Suprapubic skin (tissue), 4 donors: ENCODE results near the gene SSTR4. TPM values are rescaled to one million over a fixed set of nuclear protein-coding genes. Genes with fewer than 3 reads are reported as not detected.

ENCODE experiments used
- DNase-seq, 2 donors: peaks; one replicate each; pipeline ENCODE4 v3.0.0-alpha.2; 2019; ENCODE audit warnings: low spot score in 2 of 2
- H3K27ac ChIP-seq: fragments of 200-600 bp; sonication (generic); one replicate; pipeline ENCODE4 v1.5.1; 2019
- H3K27me3 ChIP-seq: fragments of 200-600 bp; sonication (generic); one replicate; pipeline ENCODE4 v1.5.1; 2019
- H3K36me3 ChIP-seq: fragments of 200-600 bp; sonication (generic); one replicate; pipeline ENCODE4 v1.5.1; 2019
- H3K4me1 ChIP-seq: fragments of 200-600 bp; sonication (generic); one replicate; pipeline ENCODE4 v1.5.1; 2019
- H3K4me3 ChIP-seq: fragments of 200-600 bp; sonication (generic); one replicate; pipeline ENCODE4 v1.5.1; 2019; ENCODE audit warnings: mild to moderate bottlenecking
- H3K9me3 ChIP-seq: fragments of 200-600 bp; sonication (generic); one replicate; pipeline ENCODE4 v1.5.1; 2019
- CTCF ChIP-seq, 2 donors: fragments of 200-600 bp in 1 of 2; fragments of 450-650 bp in 1 of 2; sonication (generic) in 1 of 2; IDR thresholded peaks; one replicate each; pipeline ENCODE4 v1.5.1; 2016 to 2019; ENCODE audit warnings: antibody characterized with exemption in 2 of 2, mild to moderate bottlenecking in 1 of 2, moderate library complexity in 1 of 2
- EP300 ChIP-seq: sonication (generic); formaldehyde crosslinking; IDR thresholded peaks from one replicate; pipeline ENCODE4 v1.6.1; 2017; ENCODE audit warnings: antibody characterized with exemption
- POLR2A ChIP-seq, 2 donors: fragments of 450-650 bp; IDR thresholded peaks; one replicate each; pipeline ENCODE4 v1.6.1; 2017; ENCODE audit warnings: antibody characterized with exemption in 2 of 2, mild to moderate bottlenecking in 2 of 2, moderate library complexity in 2 of 2
- POLR2AphosphoS5 ChIP-seq, 3 donors: sonication (generic); formaldehyde crosslinking; IDR thresholded peaks; one replicate each; pipeline ENCODE4 v1.6.1; 2017; ENCODE audit warnings: antibody characterized with exemption in 3 of 3
- WGBS: methylation state at CpG from one replicate; pipeline ENCODE4 v1.1.5; 2018; 5-methylcytosine and 5-hydroxymethylcytosine counted together
- total RNA-seq, 4 donors: library from RNA; depleted of rRNA; stranded (reverse); fragments of >200 nt; gene quantifications; one replicate each; pipeline ENCODE4 v1.1.0, GENCODE V29; 2016

Gene SSTR4
- total RNA-seq, 4 donors from 2014 or later = not detected

GRCh38 chr20:23048283-23049200 is 13.4 kb downstream of the SSTR4 start:
- WGBS = 8% methylated on average over 13 of the region's 92 CpGs
- peaks cover 71% of the 10 kb centered on the region for H3K4me1 ChIP-seq
- peak overlapping the region; percentile 95 for H3K27ac ChIP-seq
- H3K27me3 ChIP-seq = peaks cover 25% of the 10 kb centered on the region
- H3K9me3 ChIP-seq = no peaks in the 10 kb centered on the region
- no peaks in the 10 kb centered on the region for H3K36me3 ChIP-seq
- TF ChIP-seq EP300 (no peak), CTCF (IDR thresholded peaks at IDR 0.05) (peak; percentile 33 to 69)
- H3K4me3 ChIP-seq = peak overlapping the region; percentile 69
- peak; percentile 75 to 84 for DNase-seq

- Histone ChIP-seq H3K4me1 (peaks cover 71% of the 10 kb centered on the region), H3K27me3 (peaks cover 25% of the 10 kb centered on the region)
- DNase-seq = peak; percentile 86 to 89
Observed at GRCh38 chr20:23049201-23050075, 14.3 kb downstream of the SSTR4 start, which contains the start of gene THBD. THBD (minus strand) TSS chr20:23049672; CDS start chr20:23049504, 168 bp downstream.

GRCh38 chr20:23050076-23050838 is 15.1 kb downstream of the SSTR4 start:
- Histone ChIP-seq H3K27ac (peak overlapping the region; percentile 95), H3K27me3 (peaks cover 25% of the 10 kb centered on the region), H3K4me1 (peaks cover 69% of the 10 kb centered on the region), H3K9me3 (no peaks in the 10 kb centered on the region), H3K36me3 (no peaks in the 10 kb centered on the region), H3K4me3 (peak overlapping the region; percentile 69)
- WGBS = 0% methylated on average over 23 of the region's 48 CpGs
- TF ChIP-seq POLR2A (IDR thresholded peaks at IDR 0.05) = no peak
- TF ChIP-seq POLR2AphosphoS5 (IDR thresholded peaks at IDR 0.05) = no peak
- TF ChIP-seq CTCF (IDR thresholded peaks at IDR 0.05) = no peak
- TF ChIP-seq EP300 = no peak
- peak; percentile 83 to 88 for DNase-seq

More at GRCh38 chr20:23049201-23050075, 14.3 kb downstream of the SSTR4 start, which contains the start of gene THBD:
- H3K4me3 ChIP-seq = peak within 1 kb of the TSS; percentile 69
- H3K36me3 ChIP-seq = no peaks in the 10 kb centered on the region
- TF ChIP-seq POLR2AphosphoS5 (IDR thresholded peaks at IDR 0.05) (peak; percentile 51 to 90 (median 85)), CTCF (IDR thresholded peaks at IDR 0.05) (no peak), EP300 (no peak), POLR2A (IDR thresholded peaks at IDR 0.05) (peak; percentile 72 to 81)
- 0% methylated on average over 6 of the region's 79 CpGs for WGBS
- no peaks in the 10 kb centered on the region for H3K9me3 ChIP-seq
- peak within 1 kb of the TSS; percentile 95 for H3K27ac ChIP-seq

GRCh38 chr20:23050847-23051627 is 15.9 kb downstream of the SSTR4 start:
- TF ChIP-seq POLR2A (IDR thresholded peaks at IDR 0.05) (no peak), CTCF (IDR thresholded peaks at IDR 0.05) (peak; percentile 61 to 63), POLR2AphosphoS5 (IDR thresholded peaks at IDR 0.05) (no peak), EP300 (no peak)
- H3K27me3 ChIP-seq = peaks cover 25% of the 10 kb centered on the region
- 20% methylated on average over 29 of the region's 46 CpGs for WGBS

More at GRCh38 chr20:23050847-23051627, 15.9 kb downstream of the SSTR4 start:
- no peaks in the 10 kb centered on the region for H3K36me3 ChIP-seq
- peaks cover 61% of the 10 kb centered on the region for H3K4me1 ChIP-seq
- H3K4me3 ChIP-seq = peak overlapping the region; percentile 69
- no peaks in the 10 kb centered on the region for H3K9me3 ChIP-seq
- H3K27ac ChIP-seq = peak overlapping the region; percentile 95
- DNase-seq = peak; percentile 87
